ENCODE measurements around the gene DCLK2.

DCLK2 gene

GRCh38 chr4:150136481-150136880, 58.2 kb downstream of the DCLK2 start:
- Histone ChIP-seq H2BK12ac (ENCODE audit: low read length in 2 of 2) (peak overlapping the region in 1 of 2 experiments; percentile 73), H3K18ac (ENCODE audit: low read depth in 1 of 2, low read length in 2 of 2) (peak overlapping the region; percentile 57 to 66), H3K9ac (ENCODE audit: low read length) (no peak overlapping the region), H3K4me2 (ENCODE audit: low read length, poor library complexity, severe bottlenecking) (no peak overlapping the region), H2BK15ac (ENCODE audit: low read depth, poor library complexity, severe bottlenecking) (no peak overlapping the region), H3K27me3 (ENCODE audit: control insufficient read depth in 1 of 2, insufficient read depth in 1 of 2, low read length in 2 of 2) (no peaks in the 10 kb centered on the region), H3K23ac (ENCODE audit: low read length in 2 of 2) (no peak overlapping the region), H2BK5ac (ENCODE audit: low read depth, low read length, poor library complexity, severe bottlenecking) (no peak overlapping the region), H3K27ac (ENCODE audit: low read length, poor library complexity, severe bottlenecking) (no peak overlapping the region), H3K14ac (ENCODE audit: low read length in 2 of 2) (no peak overlapping the region), H3K4ac (ENCODE audit: low read depth in 1 of 2, low read length in 2 of 2) (peak overlapping the region in 1 of 2 experiments; percentile 67), H3K4me3 (ENCODE audit: insufficient read depth in 1 of 2, low read depth in 1 of 2, low read length in 2 of 2) (no peak overlapping the region), H3K36me3 (ENCODE audit: control insufficient read depth in 1 of 2, insufficient read depth in 2 of 2, low read depth in 1 of 2, low read length in 2 of 2) (no peaks in the 10 kb centered on the region), H3K79me1 (replicated peaks; ENCODE audit: low read length, poor library complexity, severe bottlenecking) (peaks cover 26% of the 10 kb centered on the region), H4K91ac (ENCODE audit: low read length) (no peak overlapping the region), H3K4me1 (ENCODE audit: control insufficient read depth, insufficient read depth, low read depth, low read length) (no peaks in the 10 kb centered on the region), H2AFZ (ENCODE audit: low read depth, low read length) (no peak overlapping the region), H3K9me3 (ENCODE audit: control insufficient read depth, low read length) (no peaks in the 10 kb centered on the region), H2BK120ac (ENCODE audit: low read depth, low read length) (peak overlapping the region; percentile 77), H4K8ac (ENCODE audit: low read length) (no peak overlapping the region), H2AK5ac (ENCODE audit: low read length, severe bottlenecking) (no peak overlapping the region)
- peak; percentile 63 for DNase-seq

- H3K18ac ChIP-seq (ENCODE audit: low read depth in 1 of 2, low read length in 2 of 2), result no peak overlapping the region
- H3K9me3 ChIP-seq (ENCODE audit: control insufficient read depth, low read length), result no peaks in the 10 kb centered on the region
- H3K27me3 ChIP-seq (ENCODE audit: control insufficient read depth in 1 of 2, insufficient read depth in 1 of 2, low read length in 2 of 2), result no peaks in the 10 kb centered on the region
- WGBS, result 94% methylated on average over 4 of the region's 4 CpGs
- DNase-seq, result no peak
- no peak overlapping the region for H3K27ac ChIP-seq (ENCODE audit: low read length, poor library complexity, severe bottlenecking)
- H2BK120ac ChIP-seq (ENCODE audit: low read depth, low read length), result no peak overlapping the region
- H4K91ac ChIP-seq (ENCODE audit: low read length), result peak overlapping the region; percentile 4
- H2BK12ac ChIP-seq (ENCODE audit: low read length in 2 of 2), result peak overlapping the region in 1 of 2 experiments; percentile 92
- no peak overlapping the region for H2AK5ac ChIP-seq (ENCODE audit: low read length, severe bottlenecking)
- no peak overlapping the region for H2AFZ ChIP-seq (ENCODE audit: low read depth, low read length)
- no peak overlapping the region for H3K4me3 ChIP-seq (ENCODE audit: insufficient read depth in 1 of 2, low read depth in 1 of 2, low read length in 2 of 2)
- no peak overlapping the region for H3K4me2 ChIP-seq (ENCODE audit: low read length, poor library complexity, severe bottlenecking)
- H3K4ac ChIP-seq (ENCODE audit: low read depth in 1 of 2, low read length in 2 of 2), result peak overlapping the region in 1 of 2 experiments; percentile 82
- H3K9ac ChIP-seq (ENCODE audit: low read length), result no peak overlapping the region
- peak overlapping the region in 1 of 2 experiments; percentile 39 for H3K14ac ChIP-seq (ENCODE audit: low read length in 2 of 2)
- no peaks in the 10 kb centered on the region for H3K36me3 ChIP-seq (ENCODE audit: control insufficient read depth in 1 of 2, insufficient read depth in 2 of 2, low read depth in 1 of 2, low read length in 2 of 2)
- no peak overlapping the region for H3K23ac ChIP-seq (ENCODE audit: low read length in 2 of 2)
- no peak overlapping the region for H4K8ac ChIP-seq (ENCODE audit: low read length)
- peaks cover 15% of the 10 kb centered on the region for H3K79me1 ChIP-seq (replicated peaks; ENCODE audit: low read length, poor library complexity, severe bottlenecking)
- H2BK15ac ChIP-seq (ENCODE audit: low read depth, poor library complexity, severe bottlenecking), result no peak overlapping the region
- no peaks in the 10 kb centered on the region for H3K4me1 ChIP-seq (ENCODE audit: control insufficient read depth, insufficient read depth, low read depth, low read length)
- H2BK5ac ChIP-seq (ENCODE audit: low read depth, low read length, poor library complexity, severe bottlenecking), result no peak overlapping the region
Observed at GRCh38 chr4:150139297-150139865, 61.1 kb downstream of the DCLK2 start.

GRCh38 chr4:150140774-150141400, 62.6 kb downstream of the DCLK2 start:
- Histone ChIP-seq H3K4me2 (ENCODE audit: low read length, poor library complexity, severe bottlenecking) (no peak overlapping the region), H3K36me3 (ENCODE audit: control insufficient read depth in 1 of 2, insufficient read depth in 2 of 2, low read depth in 1 of 2, low read length in 2 of 2) (no peaks in the 10 kb centered on the region), H2BK5ac (ENCODE audit: low read depth, low read length, poor library complexity, severe bottlenecking) (no peak overlapping the region), H3K9me3 (ENCODE audit: control insufficient read depth, low read length) (no peaks in the 10 kb centered on the region), H3K4me3 (ENCODE audit: insufficient read depth in 1 of 2, low read depth in 1 of 2, low read length in 2 of 2) (peak overlapping the region in 1 of 2 experiments; percentile 22), H4K8ac (ENCODE audit: low read length) (no peak overlapping the region), H3K79me1 (replicated peaks; ENCODE audit: low read length, poor library complexity, severe bottlenecking) (peaks cover 18% of the 10 kb centered on the region), H2BK15ac (ENCODE audit: low read depth, poor library complexity, severe bottlenecking) (no peak overlapping the region), H3K4ac (ENCODE audit: low read depth in 1 of 2, low read length in 2 of 2) (no peak overlapping the region), H2AFZ (ENCODE audit: low read depth, low read length) (no peak overlapping the region), H3K27me3 (ENCODE audit: control insufficient read depth in 1 of 2, insufficient read depth in 1 of 2, low read length in 2 of 2) (no peaks in the 10 kb centered on the region), H4K91ac (ENCODE audit: low read length) (no peak overlapping the region), H3K4me1 (ENCODE audit: control insufficient read depth, insufficient read depth, low read depth, low read length) (no peaks in the 10 kb centered on the region), H3K9ac (ENCODE audit: low read length) (peak overlapping the region; percentile 48), H3K18ac (ENCODE audit: low read depth in 1 of 2, low read length in 2 of 2) (no peak overlapping the region), H2BK12ac (ENCODE audit: low read length in 2 of 2) (no peak overlapping the region), H3K14ac (ENCODE audit: low read length in 2 of 2) (no peak overlapping the region), H3K27ac (ENCODE audit: low read length, poor library complexity, severe bottlenecking) (no peak overlapping the region), H2AK5ac (ENCODE audit: low read length, severe bottlenecking) (no peak overlapping the region), H2BK120ac (ENCODE audit: low read depth, low read length) (no peak overlapping the region), H3K23ac (ENCODE audit: low read length in 2 of 2) (no peak overlapping the region)
- WGBS, result 22% methylated on average over 2 of the region's 5 CpGs
- peak; percentile 61 for DNase-seq

- Histone ChIP-seq H3K4me2 (ENCODE audit: low read length, poor library complexity, severe bottlenecking) (no peak overlapping the region), H3K9ac (ENCODE audit: low read length) (no peak overlapping the region), H3K27ac (ENCODE audit: low read length, poor library complexity, severe bottlenecking) (no peak overlapping the region), H3K79me1 (replicated peaks; ENCODE audit: low read length, poor library complexity, severe bottlenecking) (peaks cover 18% of the 10 kb centered on the region), H3K36me3 (ENCODE audit: control insufficient read depth in 1 of 2, insufficient read depth in 2 of 2, low read depth in 1 of 2, low read length in 2 of 2) (no peaks in the 10 kb centered on the region), H3K4me3 (ENCODE audit: insufficient read depth in 1 of 2, low read depth in 1 of 2, low read length in 2 of 2) (no peak overlapping the region), H2BK120ac (ENCODE audit: low read depth, low read length) (no peak overlapping the region), H3K23ac (ENCODE audit: low read length in 2 of 2) (no peak overlapping the region), H2BK15ac (ENCODE audit: low read depth, poor library complexity, severe bottlenecking) (no peak overlapping the region), H3K4ac (ENCODE audit: low read depth in 1 of 2, low read length in 2 of 2) (no peak overlapping the region), H3K14ac (ENCODE audit: low read length in 2 of 2) (no peak overlapping the region), H4K91ac (ENCODE audit: low read length) (no peak overlapping the region), H2AK5ac (ENCODE audit: low read length, severe bottlenecking) (no peak overlapping the region), H2AFZ (ENCODE audit: low read depth, low read length) (no peak overlapping the region), H3K18ac (ENCODE audit: low read depth in 1 of 2, low read length in 2 of 2) (no peak overlapping the region), H2BK12ac (ENCODE audit: low read length in 2 of 2) (no peak overlapping the region), H3K9me3 (ENCODE audit: control insufficient read depth, low read length) (no peaks in the 10 kb centered on the region), H3K27me3 (ENCODE audit: control insufficient read depth in 1 of 2, insufficient read depth in 1 of 2, low read length in 2 of 2) (no peaks in the 10 kb centered on the region), H2BK5ac (ENCODE audit: low read depth, low read length, poor library complexity, severe bottlenecking) (no peak overlapping the region), H4K8ac (ENCODE audit: low read length) (no peak overlapping the region), H3K4me1 (ENCODE audit: control insufficient read depth, insufficient read depth, low read depth, low read length) (no peaks in the 10 kb centered on the region)
- WGBS, result 76% methylated on average over 1 of the region's 2 CpGs
- DNase-seq, result no peak
Observed at GRCh38 chr4:150141756-150142155, 63.5 kb downstream of the DCLK2 start.
